Neural progenitor cell (in vitro differentiated cells): ENCODE measurements around the gene ATG16L2. TPM values are rescaled to one million over a fixed set of nuclear protein-coding genes. Genes with fewer than 3 reads are reported as not detected.

Source experiments
- DNase-seq: peaks from one replicate; pipeline ENCODE4 v3.0.0-alpha.2; 2016; ENCODE audit warnings: low spot score
- H2AFZ ChIP-seq: fragments of 200-600 bp; sonication (generic); replicated peaks from 2 replicates; pipeline ENCODE4 v1.6.1; 2016; ENCODE audit warnings: antibody characterized with exemption
- H3F3A ChIP-seq: fragments of 200-600 bp; sonication (generic); 2 replicates; pipeline ENCODE4 v1.6.1; 2016; ENCODE audit warnings: antibody characterized with exemption, low read depth
- H3K27ac ChIP-seq: fragments of 200-600 bp; sonication (generic); 2 replicates; pipeline ENCODE4 v1.5.1; 2016; ENCODE audit warnings: mild to moderate bottlenecking
- H3K27me3 ChIP-seq: fragments of 200-600 bp; sonication (generic); 2 replicates; pipeline ENCODE4 v1.6.1; 2016; ENCODE audit warnings: mild to moderate bottlenecking, moderate library complexity
- H3K36me3 ChIP-seq: fragments of 200-600 bp; sonication (generic); 2 replicates; pipeline ENCODE4 v1.5.1; 2016
- H3K4me1 ChIP-seq: fragments of 200-600 bp; sonication (generic); 2 replicates; pipeline ENCODE4 v1.6.1; 2016; ENCODE audit warnings: mixed run types
- H3K4me2 ChIP-seq: fragments of 200-600 bp; sonication (generic); 2 replicates; pipeline ENCODE4 v1.6.1; 2016
- H3K4me3 ChIP-seq: fragments of 200-600 bp; sonication (generic); 2 replicates; pipeline ENCODE4 v1.5.1; 2016
- H3K79me2 ChIP-seq: fragments of 200-600 bp; sonication (generic); 2 replicates; pipeline ENCODE4 v1.6.1; 2016; ENCODE audit warnings: low read depth
- H3K9ac ChIP-seq: fragments of 200-600 bp; sonication (generic); 2 replicates; pipeline ENCODE4 v1.6.1; 2016
- H3K9me3 ChIP-seq: fragments of 200-600 bp; sonication (generic); 2 replicates; pipeline ENCODE4 v1.5.1; 2016; ENCODE audit warnings: low read depth
- H4K20me1 ChIP-seq: fragments of 200-600 bp; sonication (generic); 2 replicates; pipeline ENCODE4 v1.6.1; 2016; ENCODE audit warnings: low read depth
- H3K27ac Mint-ChIP-seq: 3 replicates; pipeline ENCODE4 v1.8.0; 2021; ENCODE audit warnings: mixed read lengths
- H3K27me3 Mint-ChIP-seq: 2 replicates; pipeline ENCODE4 v1.8.0; 2022; ENCODE audit warnings: low read depth, mild to moderate bottlenecking, inconsistent platforms, moderate library complexity, mixed read lengths; ENCODE audit not compliant: insufficient read depth
- H3K36me3 Mint-ChIP-seq: 3 replicates; pipeline ENCODE4 v1.8.0; 2021; ENCODE audit warnings: mixed read lengths
- H3K4me1 Mint-ChIP-seq: 3 replicates; pipeline ENCODE4 v1.8.0; 2021; ENCODE audit warnings: mixed read lengths
- H3K4me3 Mint-ChIP-seq: 3 replicates; pipeline ENCODE4 v1.8.0; 2021; ENCODE audit warnings: mild to moderate bottlenecking, moderate library complexity, mixed read lengths
- H3K9me3 Mint-ChIP-seq: 3 replicates; pipeline ENCODE4 v1.8.0; 2020; ENCODE audit warnings: mixed read lengths
- CTCF ChIP-seq: fragments of 200-600 bp; sonication (generic); IDR thresholded peaks from 2 replicates; pipeline ENCODE4 v1.5.1; 2017; ENCODE audit warnings: antibody characterized with exemption, mild to moderate bottlenecking
- EZH2 ChIP-seq: fragments of 200-600 bp; sonication (generic); IDR thresholded peaks from 2 replicates; pipeline ENCODE4 v1.6.1; 2017; ENCODE audit warnings: antibody characterized with exemption, mild to moderate bottlenecking, moderate library complexity
- EZH2phosphoT487 ChIP-seq: fragments of 200-600 bp; sonication (generic); IDR thresholded peaks from 2 replicates; pipeline ENCODE4 v1.6.1; 2017; ENCODE audit warnings: antibody characterized with exemption
- total RNA-seq: library from RNA; depleted of rRNA; stranded (reverse); fragments of >200 nt; gene quantifications from 2 replicates; pipeline ENCODE4 v1.2.3, GENCODE V29; 2015; ENCODE audit warnings: low replicate concordance

Gene ATG16L2
- total RNA-seq, 1 donor from 2014 or later: 20.5 TPM

DNA sequence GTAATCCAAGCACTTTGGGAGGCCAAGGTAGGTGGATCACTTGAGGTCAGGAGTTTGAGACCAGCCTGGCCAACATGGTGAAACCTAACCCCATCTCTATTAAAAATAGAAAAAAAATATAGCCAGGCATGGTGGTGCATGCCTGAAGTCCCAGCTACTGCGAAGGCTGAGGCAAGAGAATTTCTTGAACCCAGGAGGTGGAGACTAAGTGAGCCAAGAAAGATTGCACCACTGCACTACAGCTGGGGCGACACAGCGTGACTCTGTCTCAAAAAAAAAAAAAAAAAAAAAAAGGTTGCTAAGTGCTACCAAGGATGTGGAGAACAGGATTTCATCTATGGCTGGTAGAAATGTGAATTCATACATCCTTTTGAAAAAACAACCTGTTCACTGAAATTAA lies 36.6 kb downstream of the ATG16L2 start:
- Histone ChIP-seq H3K36me3 (no peaks in the 10 kb centered on the region), H3K4me2 (no peak overlapping the region), H3K4me1 (no peaks in the 10 kb centered on the region), H3F3A (peaks cover 6% of the 10 kb centered on the region), H4K20me1 (no peaks in the 10 kb centered on the region), H3K27me3 (no peaks in the 10 kb centered on the region), H3K4me3 (no peak overlapping the region), H3K9me3 (no peaks in the 10 kb centered on the region), H3K79me2 (no peaks in the 10 kb centered on the region), H2AFZ (no peak overlapping the region), H3K27ac (no peak overlapping the region), H3K9ac (no peak overlapping the region)
- Mint-ChIP-seq H3K4me1 (no peaks in the 10 kb centered on the region), H3K27me3 (peaks cover 4% of the 10 kb centered on the region), H3K4me3 (no peak overlapping the region), H3K36me3 (peaks cover 4% of the 10 kb centered on the region), H3K27ac (no peak overlapping the region), H3K9me3 (no peaks in the 10 kb centered on the region)
- TF ChIP-seq EZH2 (no peak), CTCF (no peak), EZH2phosphoT487 (no peak)
- no peak for DNase-seq

DNA sequence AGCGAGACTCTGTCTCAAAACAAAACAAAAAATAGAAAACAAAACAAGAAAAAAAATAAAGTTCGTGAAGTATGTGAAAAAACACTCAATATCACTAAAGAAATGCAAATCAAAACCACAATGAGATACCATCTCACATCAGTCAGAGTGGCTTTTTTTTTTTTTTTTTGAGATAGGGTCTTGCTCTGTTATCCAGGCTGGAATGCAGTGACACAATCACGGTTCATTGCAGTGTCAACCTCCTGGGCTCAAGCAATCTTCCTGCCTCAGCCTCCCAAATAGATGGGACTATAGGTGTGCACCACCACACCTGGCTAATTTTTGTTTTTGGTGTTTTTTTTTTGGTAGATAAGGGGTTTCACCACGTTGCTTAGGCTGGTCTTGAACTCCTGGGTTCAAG lies 37.5 kb downstream of the ATG16L2 start:
- Histone ChIP-seq H3K27me3 (no peaks in the 10 kb centered on the region), H3K4me1 (no peaks in the 10 kb centered on the region), H3K36me3 (no peaks in the 10 kb centered on the region), H4K20me1 (no peaks in the 10 kb centered on the region), H3K9me3 (no peaks in the 10 kb centered on the region), H3F3A (peaks cover 6% of the 10 kb centered on the region), H3K79me2 (no peaks in the 10 kb centered on the region), H3K27ac (no peak overlapping the region), H3K9ac (no peak overlapping the region), H3K4me3 (no peak overlapping the region), H3K4me2 (no peak overlapping the region), H2AFZ (no peak overlapping the region)
- no peak for DNase-seq
- TF ChIP-seq CTCF (no peak), EZH2 (no peak), EZH2phosphoT487 (no peak)
- Mint-ChIP-seq H3K27me3 (no peaks in the 10 kb centered on the region), H3K36me3 (peaks cover 1% of the 10 kb centered on the region), H3K27ac (no peak overlapping the region), H3K4me1 (no peaks in the 10 kb centered on the region), H3K4me3 (no peak overlapping the region), H3K9me3 (no peaks in the 10 kb centered on the region)

DNA sequence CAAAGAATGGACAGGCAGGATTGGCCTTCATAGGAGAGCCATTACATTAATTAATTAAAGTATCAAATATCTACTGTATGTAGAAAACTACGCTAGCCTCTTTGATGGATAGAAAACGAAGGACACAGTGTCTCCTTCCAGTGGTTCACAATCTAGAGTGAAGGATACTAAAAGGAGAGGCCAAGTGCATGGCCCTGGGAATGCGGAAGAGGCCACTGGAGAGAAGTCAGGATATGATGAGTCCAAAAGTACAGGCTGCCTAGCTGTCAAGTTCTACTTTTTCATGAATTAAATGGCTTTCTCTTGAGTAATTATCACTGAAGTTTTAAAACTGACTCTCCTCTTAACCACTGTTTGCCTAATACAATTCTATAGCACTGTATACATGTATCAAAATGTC lies 41.9 kb downstream of the ATG16L2 start:
- H3K4me2 ChIP-seq: no peak overlapping the region
- no peaks in the 10 kb centered on the region for H3K4me1 ChIP-seq
- H3K4me1 Mint-ChIP-seq: no peaks in the 10 kb centered on the region
- peaks cover 5% of the 10 kb centered on the region for H3K36me3 Mint-ChIP-seq
- H3K27ac ChIP-seq: no peak overlapping the region
- no peaks in the 10 kb centered on the region for H4K20me1 ChIP-seq
- TF ChIP-seq CTCF (no peak), EZH2phosphoT487 (no peak), EZH2 (no peak)
- H3K27me3 ChIP-seq: no peaks in the 10 kb centered on the region
- H3K4me3 Mint-ChIP-seq: no peak overlapping the region
- no peak overlapping the region for H3K27ac Mint-ChIP-seq
- no peaks in the 10 kb centered on the region for H3K79me2 ChIP-seq
- H3F3A ChIP-seq: no peaks in the 10 kb centered on the region
- H3K9ac ChIP-seq: no peak overlapping the region
- no peaks in the 10 kb centered on the region for H3K36me3 ChIP-seq
- DNase-seq: no peak
- no peak overlapping the region for H2AFZ ChIP-seq
- H3K9me3 Mint-ChIP-seq: no peaks in the 10 kb centered on the region
- no peaks in the 10 kb centered on the region for H3K27me3 Mint-ChIP-seq
- H3K4me3 ChIP-seq: no peak overlapping the region
- H3K9me3 ChIP-seq: no peaks in the 10 kb centered on the region
